Retinal pigment epithelial cell (primary cell): ENCODE measurements around the gene TET1.
"Not testable (repeated sequence)": the region's sequence is repeated elsewhere in the genome, so short reads cannot be mapped to it uniquely, and the experiment has no call there.

ENCODE experiments used
- DNase-seq: peaks from one replicate; pipeline ENCODE4 v3.0.0-alpha.2; 2010; ENCODE audit warnings: low read depth
- H3K4me3 ChIP-seq: 2 replicates; pipeline ENCODE4 v1.5.1; 2011; ENCODE audit warnings: mild to moderate bottlenecking, low read length, control low read depth, moderate library complexity
- TF ChIP-seq, protein P1 (sequence below): conservative IDR thresholded peaks from 2 replicates; pipeline ENCODE4 v1.5.1; 2011; ENCODE audit warnings: low read depth, low read length, control low read depth, inconsistent platforms

TET1 gene

GRCh38 chr10:68735119-68735518, 175.0 kb downstream of the TET1 start:
- TF ChIP-seq, protein P1, sequence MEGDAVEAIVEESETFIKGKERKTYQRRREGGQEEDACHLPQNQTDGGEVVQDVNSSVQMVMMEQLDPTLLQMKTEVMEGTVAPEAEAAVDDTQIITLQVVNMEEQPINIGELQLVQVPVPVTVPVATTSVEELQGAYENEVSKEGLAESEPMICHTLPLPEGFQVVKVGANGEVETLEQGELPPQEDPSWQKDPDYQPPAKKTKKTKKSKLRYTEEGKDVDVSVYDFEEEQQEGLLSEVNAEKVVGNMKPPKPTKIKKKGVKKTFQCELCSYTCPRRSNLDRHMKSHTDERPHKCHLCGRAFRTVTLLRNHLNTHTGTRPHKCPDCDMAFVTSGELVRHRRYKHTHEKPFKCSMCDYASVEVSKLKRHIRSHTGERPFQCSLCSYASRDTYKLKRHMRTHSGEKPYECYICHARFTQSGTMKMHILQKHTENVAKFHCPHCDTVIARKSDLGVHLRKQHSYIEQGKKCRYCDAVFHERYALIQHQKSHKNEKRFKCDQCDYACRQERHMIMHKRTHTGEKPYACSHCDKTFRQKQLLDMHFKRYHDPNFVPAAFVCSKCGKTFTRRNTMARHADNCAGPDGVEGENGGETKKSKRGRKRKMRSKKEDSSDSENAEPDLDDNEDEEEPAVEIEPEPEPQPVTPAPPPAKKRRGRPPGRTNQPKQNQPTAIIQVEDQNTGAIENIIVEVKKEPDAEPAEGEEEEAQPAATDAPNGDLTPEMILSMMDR, result no peak
- no peak overlapping the region for H3K4me3 ChIP-seq
- DNase-seq, result no peak

GRCh38 chr10:68735739-68736138, 175.6 kb downstream of the TET1 start:
- H3K4me3 ChIP-seq, DNase-seq: not testable (repeated sequence)

- DNase-seq, H3K4me3 ChIP-seq: not testable (repeated sequence)
Measured at GRCh38 chr10:68740676-68741075, 180.5 kb downstream of the TET1 start.

- H3K4me3 ChIP-seq, result no peak overlapping the region
- TF ChIP-seq, protein P1, result no peak
- DNase-seq, result no peak
Measured at GRCh38 chr10:68742397-68742796, 182.3 kb downstream of the TET1 start.
